OCI-LY7 (cell line): Measurements from ENCODE around the gene CXorf58.

Experiments used
- EZH2phosphoT487 ChIP-seq: fragments of 200-600 bp; sonication (generic); IDR thresholded peaks from 2 replicates; pipeline ENCODE4 v1.6.1; 2018; ENCODE audit warnings: low read depth, borderline replicate concordance, mild to moderate bottlenecking, mixed run types, antibody characterized with exemption, low read length, moderate library complexity, mixed read lengths
- TF ChIP-seq, protein P1 (sequence below): fragments of 200-600 bp; sonication (generic); conservative IDR thresholded peaks from 2 replicates; pipeline ENCODE4 v1.5.1; 2014; ENCODE audit warnings: mild to moderate bottlenecking, antibody characterized with exemption, low read length, moderate library complexity, mixed read lengths

GRCh38 chrX:23884427-23885024 lies 23.3 kb upstream of the CXorf58 start:
- TF ChIP-seq, protein P1, sequence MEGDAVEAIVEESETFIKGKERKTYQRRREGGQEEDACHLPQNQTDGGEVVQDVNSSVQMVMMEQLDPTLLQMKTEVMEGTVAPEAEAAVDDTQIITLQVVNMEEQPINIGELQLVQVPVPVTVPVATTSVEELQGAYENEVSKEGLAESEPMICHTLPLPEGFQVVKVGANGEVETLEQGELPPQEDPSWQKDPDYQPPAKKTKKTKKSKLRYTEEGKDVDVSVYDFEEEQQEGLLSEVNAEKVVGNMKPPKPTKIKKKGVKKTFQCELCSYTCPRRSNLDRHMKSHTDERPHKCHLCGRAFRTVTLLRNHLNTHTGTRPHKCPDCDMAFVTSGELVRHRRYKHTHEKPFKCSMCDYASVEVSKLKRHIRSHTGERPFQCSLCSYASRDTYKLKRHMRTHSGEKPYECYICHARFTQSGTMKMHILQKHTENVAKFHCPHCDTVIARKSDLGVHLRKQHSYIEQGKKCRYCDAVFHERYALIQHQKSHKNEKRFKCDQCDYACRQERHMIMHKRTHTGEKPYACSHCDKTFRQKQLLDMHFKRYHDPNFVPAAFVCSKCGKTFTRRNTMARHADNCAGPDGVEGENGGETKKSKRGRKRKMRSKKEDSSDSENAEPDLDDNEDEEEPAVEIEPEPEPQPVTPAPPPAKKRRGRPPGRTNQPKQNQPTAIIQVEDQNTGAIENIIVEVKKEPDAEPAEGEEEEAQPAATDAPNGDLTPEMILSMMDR: no peak
- TF ChIP-seq EZH2phosphoT487: no peak
